HG02588 (cell line): ENCODE data around the gene ALCAM.

Experiments used
- ATAC-seq: cut with Tn5 transposase; IDR thresholded peaks from one replicate; pipeline ENCODE4 v1.9.1; 2021; ENCODE audit warnings: mild to moderate bottlenecking, moderate library complexity; ENCODE audit not compliant: unreplicated experiment

ALCAM gene

DNA sequence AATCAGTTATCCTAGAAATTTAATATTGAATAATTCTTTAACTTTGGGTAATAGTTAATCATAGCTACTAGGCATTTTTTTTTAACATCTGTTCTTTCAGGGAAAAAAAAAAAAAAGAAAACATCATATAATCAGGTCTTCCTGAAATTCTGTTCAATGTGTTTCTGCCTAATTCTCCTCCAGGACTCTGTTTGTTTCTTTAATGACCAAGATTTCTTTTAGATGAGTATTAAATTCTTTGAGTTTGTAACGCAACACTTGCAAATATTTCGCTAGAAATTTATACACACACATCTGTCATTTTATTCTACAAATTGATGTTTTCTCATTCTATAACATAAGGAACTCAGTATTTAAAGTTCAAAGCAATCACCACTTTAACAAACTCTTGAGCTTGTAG, 56.7 kb downstream of the ALCAM start:
- ATAC-seq, result no peak

DNA sequence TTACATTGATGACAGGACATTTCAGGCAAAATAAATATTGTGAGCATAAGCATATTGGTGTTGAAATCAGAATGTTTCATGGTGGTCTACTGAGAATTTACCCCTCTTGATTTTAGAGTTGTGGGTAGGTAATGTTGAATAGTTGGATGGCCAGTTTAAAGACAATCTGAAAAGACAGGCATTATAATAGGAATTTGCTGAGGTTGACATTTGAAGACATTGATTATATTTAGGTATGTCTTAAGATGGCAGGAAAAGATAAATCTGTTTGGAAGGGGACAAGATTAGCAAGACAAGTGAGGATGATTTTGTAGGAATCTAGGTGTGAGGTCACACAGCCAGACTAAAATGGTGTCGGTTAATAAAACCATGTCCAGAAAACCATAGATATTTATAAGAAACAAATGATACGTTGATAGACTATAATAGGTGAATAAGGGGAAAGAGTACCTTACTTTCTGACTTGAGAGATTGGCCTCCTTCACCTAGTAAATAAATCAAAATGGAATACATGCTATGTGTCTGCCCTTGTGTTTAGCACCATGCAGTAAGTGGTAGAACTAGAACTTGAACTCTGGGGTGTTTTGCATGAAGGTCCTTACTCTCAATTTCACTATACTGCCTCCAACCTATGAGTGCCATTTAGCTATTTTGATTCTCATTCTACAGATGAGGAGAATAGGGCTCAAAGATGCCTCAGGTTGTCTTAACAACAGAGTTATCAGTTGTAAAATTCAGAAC, 57.9 kb downstream of the ALCAM start:
- ATAC-seq, result no peak

DNA sequence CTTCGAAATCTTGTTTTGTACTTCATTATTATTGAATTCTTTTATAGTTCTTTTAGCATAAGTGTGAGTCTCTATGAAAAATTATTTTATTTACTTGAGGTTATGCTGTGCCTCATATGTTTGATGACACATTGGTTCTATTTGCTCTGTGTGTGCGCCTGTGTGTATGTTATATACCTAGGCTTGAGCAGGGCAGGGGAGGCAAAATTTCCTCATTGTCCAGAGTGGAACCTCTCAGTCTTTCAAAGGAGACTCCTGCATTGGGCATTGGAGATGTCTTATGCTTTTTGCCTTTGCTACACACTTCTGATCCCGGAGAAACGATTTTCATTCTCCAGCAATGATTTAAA, 58.4 kb downstream of the ALCAM start:
- no peak for ATAC-seq

DNA sequence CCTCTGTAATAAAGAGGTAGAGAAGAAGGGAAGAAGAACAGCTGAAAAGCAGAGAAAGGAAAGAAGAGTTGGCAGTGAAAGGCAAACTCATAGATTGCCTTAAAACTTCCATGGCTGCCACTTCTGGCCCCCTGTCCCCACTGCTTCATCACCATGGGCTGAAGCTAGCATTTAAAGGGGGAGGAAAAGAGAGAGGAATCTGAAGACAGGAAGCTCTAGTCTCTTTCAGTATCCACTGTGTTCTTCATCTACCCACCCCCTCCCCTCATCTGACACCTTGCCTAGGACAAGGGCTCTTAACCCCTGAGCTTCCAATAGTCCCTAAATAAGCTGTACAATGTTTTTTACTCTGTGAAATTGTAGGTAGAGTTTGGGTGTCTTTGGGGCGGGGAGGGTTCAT, 60.6 kb downstream of the ALCAM start:
- no peak for ATAC-seq

DNA sequence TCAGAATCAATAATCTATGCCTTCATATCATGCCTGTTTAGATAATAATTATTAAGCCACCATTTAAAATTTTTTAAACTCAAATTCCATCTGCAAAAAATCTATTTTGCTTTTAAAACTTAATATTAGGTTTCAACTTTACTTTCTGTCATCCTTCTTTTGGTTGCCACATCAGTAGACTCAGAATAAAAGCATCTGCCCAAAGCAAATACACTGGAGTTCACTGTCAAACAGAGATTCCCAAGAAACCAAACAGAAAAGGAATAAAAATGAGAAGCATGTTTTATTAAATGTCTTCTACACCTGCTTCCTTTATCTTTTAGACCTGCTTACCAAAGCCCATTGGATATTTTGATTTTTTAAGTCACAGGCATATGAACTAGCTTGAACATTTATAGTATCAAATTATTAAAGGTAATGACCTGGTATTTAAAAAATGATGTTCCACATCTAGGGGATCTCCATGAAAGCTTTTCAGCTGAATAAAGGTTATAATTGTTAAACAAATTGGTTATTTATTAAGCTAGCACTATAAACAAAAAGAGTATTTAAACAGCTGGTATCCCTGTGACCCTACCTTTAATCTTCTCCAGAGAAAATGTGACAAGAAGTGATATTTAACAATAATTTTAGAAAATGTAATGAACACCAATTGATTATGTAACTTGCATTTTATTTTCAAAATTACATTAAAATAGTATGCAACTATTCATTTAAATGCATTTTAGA, 62.5 kb downstream of the ALCAM start:
- ATAC-seq, result no peak

DNA sequence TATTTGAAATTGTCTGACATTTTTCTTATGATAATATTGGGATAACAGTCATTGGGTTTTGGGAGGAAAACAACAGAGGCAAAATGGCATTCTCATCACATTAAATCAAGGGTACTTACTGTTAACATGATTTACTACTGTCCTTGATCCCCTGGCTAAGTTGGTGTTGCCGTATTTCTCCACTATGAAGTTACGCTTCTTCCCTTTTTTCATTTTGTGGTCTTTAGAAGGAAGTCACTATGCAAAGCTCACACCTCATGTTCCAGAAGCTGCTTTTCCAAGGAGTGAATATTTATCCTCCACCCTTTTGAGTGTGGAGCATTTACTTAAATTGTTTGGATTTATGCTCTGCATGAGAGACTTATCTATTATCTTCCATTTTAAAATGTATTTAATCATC, 63.7 kb downstream of the ALCAM start:
- no peak for ATAC-seq

DNA sequence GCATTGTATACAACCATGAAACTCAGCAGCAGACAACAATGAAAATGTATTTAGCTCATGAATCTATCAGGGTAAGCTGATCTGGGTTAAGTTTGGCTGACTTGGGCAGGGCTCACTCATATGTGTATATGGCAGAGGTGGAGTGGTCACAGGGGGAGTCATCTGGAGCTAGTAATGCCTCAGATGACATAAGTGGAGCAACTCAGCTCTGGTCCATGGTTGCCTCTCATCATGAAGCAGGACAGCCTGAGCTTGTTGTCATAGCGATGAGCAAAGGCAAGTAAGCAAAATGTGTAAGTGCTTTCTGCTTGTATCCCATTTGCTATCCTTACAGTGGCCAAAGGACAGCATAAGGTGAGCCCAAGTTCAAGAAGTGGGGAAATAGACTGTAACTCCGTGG, 64.5 kb downstream of the ALCAM start:
- no peak for ATAC-seq

DNA sequence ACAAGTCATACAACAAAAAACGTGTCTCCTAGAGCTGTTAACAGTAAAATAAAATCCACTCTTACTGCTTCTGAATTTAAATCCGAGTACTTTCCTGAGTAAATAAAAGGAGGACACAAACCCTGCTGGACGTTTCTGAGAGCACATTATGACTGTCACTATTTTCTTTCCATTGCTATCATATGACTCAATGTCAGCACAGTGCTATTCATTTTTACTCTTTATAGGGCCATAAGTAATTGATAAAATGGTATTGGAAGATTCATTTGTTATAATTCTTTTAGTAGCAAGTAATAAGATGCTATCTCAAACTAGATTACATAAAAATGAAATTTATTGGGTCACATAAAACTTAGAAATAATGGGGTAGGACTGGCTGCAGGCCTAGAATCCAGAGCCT, 68.6 kb downstream of the ALCAM start:
- no peak for ATAC-seq

DNA sequence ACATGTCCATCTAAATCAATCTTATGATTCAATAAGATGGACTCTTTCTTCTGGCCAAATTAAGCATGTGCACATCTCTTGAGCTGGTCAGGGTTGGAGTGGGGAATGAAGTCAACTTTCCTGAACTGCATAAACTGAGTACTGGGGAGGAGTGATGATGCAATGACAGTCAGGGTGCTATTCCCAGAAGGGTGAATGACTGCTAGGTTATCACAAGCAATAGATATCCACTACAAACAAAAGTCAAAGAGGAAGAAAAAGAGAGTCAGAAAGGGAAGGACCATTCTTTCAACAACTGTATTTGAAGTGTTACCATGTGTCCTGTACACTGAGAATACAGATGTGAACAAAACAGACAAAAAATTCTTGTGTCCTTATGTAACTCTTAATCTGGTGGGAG, 70.0 kb downstream of the ALCAM start:
- no peak for ATAC-seq

DNA sequence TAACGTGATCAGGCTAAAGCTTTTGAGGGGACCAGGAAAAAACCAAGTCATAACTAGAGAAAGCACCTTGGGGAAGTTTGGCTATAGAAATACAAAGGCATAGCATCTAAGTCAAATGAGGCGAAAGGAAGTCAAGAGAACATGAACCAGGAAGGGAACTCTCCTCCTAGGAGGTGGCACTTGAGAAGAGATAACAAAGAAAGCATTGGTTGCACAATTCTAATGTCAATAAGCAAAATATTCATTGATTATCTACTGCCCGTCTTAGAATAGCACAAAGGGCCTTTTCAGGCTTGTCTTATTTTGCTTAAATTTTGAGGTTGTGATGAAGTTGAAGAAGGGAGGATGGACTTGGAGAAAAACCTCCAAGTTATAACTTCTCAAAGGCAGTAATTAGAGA, 73.4 kb downstream of the ALCAM start:
- ATAC-seq, result no peak

DNA sequence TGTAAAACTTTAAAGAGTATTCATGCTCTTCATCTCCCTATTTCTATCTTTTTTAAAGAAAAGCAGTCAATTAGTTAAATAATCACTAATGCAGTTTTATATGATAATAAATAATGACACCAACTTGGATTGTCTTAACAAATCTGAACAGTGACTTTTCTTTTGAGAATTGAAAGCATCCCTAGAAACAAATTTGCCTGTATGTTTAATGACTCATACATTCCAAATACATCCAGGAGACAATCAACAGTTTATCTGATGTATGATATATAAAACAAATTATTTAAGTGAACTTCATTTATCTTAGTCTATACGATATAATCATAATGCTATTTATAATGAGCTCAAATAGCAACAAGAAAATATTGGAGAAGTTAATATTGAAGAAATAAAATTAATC, 78.0 kb downstream of the ALCAM start:
- no peak for ATAC-seq

DNA sequence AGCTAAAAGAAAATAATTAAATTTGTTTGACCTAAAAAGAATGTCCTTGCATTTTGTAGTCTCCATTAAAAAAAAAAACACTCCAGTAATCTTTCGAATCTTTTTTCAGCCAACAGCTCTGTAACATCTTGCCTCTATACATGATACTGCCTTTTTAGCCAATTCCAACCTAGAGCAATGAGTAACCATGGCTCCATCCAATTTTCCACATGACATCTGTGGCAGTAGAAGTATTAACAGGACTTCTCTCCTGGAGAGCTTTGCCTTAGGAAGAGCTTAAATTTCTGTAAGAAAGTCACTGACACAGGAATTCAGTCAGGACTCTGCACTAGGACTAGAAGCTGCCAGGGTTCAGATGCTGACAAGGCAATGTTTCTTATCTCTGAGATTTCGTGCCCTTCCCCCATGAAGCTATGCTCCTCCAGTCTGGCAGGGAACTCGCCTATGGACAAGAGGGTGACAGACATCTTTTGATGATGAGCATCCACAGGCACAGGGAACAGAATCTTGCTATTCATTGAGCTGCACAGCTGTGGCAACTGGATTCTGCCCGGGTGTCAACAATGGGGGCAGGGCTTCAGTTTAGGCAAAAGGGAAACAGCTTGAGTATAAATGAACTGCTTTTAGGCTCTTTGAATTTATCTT, 81.8 kb downstream of the ALCAM start:
- no peak for ATAC-seq

DNA sequence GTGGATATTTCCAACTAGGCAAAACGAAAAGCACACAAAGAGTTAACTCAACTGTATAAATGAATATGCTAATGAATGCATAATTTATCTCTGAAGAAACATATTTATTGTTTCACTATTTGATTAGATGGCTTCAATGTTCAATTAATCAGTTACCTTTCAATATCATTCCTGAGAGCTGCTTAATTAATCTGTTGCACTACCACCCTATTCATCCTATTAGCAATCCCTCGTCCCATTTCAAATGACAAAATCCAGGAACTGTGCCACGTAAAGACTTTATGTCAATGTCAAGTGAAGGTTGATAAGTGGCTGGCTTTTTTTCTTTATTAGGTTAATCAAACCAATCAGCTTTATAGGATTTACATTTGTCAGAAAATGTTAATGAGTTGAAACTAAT, 82.7 kb downstream of the ALCAM start:
- ATAC-seq, result no peak

DNA sequence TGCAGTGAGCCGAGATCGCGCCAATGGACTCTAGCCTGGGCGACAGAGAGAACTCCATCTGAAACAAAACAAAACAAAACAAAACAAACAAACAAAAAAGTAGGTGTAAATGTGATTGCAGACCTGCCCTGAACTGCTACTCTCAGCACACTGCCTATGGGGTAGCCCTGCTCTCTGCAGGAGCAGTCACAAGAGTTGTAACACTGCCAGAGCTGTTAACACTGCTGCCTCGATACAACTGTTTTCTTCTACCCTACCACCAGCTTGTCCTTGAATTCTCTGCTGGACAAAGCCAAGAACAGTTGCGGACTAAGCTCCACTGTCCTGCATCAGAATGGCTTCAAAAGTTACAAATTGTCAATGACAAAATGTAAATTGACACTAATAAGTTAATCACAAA, 89.3 kb downstream of the ALCAM start:
- ATAC-seq, result no peak

DNA sequence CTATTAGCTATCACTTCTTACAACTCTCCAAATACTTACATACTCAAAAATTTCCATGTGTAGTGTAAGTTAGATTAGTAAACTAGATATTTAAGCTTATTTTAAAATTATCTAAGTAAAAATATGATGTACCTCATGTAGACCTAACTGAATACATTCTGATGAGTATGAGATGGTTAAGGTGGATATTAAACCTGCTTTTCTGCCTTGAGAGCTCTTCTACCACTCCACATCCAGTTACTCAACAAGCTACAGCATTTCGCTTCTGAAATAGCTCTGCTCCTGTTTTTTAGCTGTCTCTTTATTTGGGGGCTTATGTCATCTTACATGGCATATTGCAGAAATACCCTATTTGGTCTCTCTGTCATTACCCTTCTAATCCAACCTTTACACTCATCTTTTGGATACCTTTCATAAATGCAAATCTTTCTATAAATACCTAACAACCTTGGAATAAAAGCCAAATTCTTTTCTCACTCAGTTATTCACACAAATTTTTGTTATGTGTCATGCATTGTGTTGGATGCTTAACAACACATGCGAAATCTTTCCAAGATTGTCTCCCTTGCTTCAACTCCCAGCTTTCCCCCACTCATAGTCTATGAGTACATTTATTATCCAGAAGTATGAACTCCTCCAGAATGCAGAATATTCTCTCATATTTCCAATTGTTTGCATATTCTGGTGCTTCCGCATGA, 92.0 kb downstream of the ALCAM start:
- no peak for ATAC-seq

DNA sequence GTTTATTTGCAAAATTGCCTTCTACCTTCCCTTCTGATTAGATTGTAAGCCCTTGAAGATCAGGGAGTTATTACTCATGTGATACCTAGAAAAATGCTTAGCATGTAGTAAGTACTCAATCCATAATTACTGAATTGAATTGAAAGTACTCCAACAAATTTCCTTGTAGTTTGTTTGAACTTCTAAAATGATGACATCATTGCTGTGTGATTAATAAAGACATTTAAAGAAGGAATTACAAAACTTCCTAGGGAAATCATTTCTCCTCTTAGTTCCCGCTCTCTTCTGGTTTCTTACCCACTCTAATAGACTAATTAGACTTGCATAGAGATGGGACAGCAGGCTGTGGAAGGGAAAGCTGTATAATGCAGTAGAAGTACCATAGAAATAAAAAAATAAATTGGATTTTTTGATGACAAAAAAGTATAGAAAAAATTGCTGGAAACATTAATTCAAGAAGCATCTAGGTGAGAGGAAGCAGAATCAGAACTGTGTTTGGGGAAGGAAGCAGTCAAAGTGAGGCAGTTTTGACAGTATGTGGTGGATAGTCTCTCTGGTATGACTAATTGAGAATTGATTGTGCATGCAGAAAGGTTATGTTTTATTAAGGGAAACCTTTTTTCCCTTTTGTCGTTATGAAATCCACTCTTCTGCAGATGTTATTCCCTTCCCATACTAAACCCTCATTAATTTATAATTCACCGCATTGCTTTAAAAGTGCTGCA, 93.0 kb downstream of the ALCAM start:
- no peak for ATAC-seq

DNA sequence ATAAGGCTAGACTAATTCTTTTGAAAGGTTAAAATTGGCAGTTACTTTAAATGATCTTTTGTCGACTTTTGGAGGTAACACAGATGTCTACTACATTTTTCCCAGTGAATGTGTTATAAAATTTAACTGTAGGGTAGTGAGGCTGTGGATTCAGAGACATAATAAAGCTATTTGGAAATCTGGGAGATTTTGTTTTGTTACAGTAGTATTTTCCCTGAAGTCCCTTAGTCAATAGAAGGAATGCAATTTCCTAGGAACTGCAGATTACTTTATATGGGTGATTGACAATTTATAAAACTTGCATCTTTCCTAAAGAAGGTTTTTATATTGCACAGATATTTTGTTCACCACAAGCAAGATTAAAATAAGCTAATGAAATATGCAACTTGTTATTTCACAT, 96.9 kb downstream of the ALCAM start:
- ATAC-seq, result no peak

DNA sequence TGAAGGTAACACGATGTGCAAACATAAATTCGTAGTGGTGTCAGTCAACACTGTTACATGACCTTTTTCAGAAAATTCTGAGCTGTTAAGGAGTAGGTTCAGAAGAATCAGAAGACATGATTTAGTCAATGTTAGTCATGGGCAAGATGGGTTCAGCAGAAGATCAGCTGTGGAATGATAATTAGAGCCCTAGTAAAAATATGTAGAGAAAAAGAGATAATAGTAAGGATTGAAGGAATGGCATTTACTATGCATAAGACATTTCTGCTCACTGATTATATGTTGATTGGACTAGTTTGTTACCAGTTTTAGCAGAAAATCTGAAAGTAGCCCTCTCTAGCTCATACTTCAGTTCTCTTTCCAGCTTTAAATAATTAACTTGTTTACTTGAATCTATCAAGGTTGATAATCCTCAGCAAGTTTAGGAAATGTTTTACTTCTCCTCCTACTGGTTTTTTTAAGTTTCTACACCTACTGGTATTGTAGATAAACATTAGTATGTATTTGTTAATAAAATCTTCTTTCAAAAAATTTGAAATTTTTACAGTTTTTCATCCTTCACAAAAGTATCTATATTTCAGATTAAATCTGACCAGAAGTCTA, 98.6 kb downstream of the ALCAM start:
- ATAC-seq, result no peak

DNA sequence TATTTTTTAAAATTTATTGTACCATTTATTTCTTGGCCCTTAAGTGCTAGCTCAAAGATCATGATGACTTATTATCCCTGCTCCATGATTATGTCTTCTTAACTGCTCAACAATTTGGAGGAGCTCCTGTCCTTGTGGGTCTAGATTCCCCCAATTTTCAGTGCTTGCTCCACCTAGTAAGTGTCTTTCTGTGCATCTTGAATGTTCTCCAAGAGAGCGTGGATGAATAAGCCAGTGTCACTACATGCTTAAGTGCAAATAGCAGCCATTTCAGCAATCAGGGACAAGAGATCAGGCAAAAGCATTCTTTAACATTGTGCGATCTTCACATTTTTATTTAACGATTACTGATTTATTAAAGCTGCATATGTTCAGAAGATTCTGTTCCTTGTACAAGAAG, 99.4 kb downstream of the ALCAM start:
- ATAC-seq, result no peak

DNA sequence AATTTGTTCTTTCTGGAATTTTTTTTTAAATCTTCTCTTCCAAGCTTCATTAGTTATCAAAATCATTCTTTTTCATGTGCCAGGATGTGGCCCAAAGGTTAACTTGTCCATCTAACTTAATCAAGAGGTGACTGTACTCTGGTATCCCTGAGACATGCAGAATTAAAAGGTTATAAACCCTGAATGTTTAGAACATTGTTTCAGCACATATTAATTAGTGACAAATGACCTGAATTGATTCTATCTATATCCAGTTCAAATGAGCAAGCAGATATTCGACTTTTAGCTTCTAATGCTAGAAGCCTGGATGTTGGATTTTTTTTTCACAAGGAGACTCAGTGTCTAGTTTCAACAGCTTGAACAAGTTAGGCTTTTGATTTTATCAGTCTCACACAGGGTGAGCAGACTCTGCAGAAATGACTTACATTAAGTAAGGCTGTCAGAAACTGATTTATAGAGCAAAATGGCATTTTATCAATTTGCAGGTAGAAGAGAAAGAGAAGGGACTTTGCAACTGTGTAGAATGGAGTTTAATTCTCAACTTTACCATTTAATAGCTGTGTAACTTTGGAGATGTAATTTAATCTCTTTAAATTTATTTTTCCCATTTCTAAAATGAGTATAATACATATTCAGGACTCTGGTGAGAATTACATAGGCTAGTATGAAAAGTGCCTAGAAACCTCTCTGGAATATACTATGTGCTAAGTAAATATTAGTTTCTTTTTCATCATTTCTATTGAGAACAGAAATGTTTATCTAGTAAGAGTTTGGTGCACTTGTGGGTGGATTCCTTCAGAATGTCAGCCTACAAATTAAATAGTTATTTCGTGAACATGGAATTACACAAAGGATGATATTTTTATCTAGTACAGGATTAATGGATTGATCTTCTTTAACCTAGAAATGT, 100.0 kb downstream of the ALCAM start:
- no peak for ATAC-seq
